HepG2 (cell line): ENCODE results near the gene KCNIP4. TPM values are rescaled to one million over a fixed set of nuclear protein-coding genes. Genes with fewer than 3 reads are reported as not detected.

Source experiments
- ATAC-seq: fragments of 200-7000 bp; cut with Tn5 transposase; 3 replicates; pipeline ENCODE4 v1.9.1; 2020; ENCODE audit warnings: mild to moderate bottlenecking, moderate library complexity
- BruUV-seq: library from RNA; stranded (reverse); fragments of 400-500 nt; replicated peaks from 2 replicates; lab custom pipeline; 2021; lab: Mats Ljungman, UMichigan
- CTCF ChIA-PET: fragments of 300-600 bp; formaldehyde crosslinking; extraction: SDS; loops from one replicate; lab custom pipeline; 2021; ENCODE audit warnings: low total read pairs, inconsistent platforms, low intra/inter-chr PET ratio; lab: Yijun Ruan, JAX
- POLR2A ChIA-PET: fragments of 350-600 bp; sonication (Branson Sonifier 250); formaldehyde crosslinking; loops from one replicate; lab custom pipeline; 2020; ENCODE audit warnings: antibody characterized with exemption, inconsistent platforms; lab: Yijun Ruan, JAX
- DNase-seq: peaks from one replicate; pipeline ENCODE4 v3.0.0-alpha.2; 2015; ENCODE audit warnings: low spot score
- FAIRE-seq: peaks from 3 replicates; lab custom pipeline; 2011; peaks lifted over from hg19 to GRCh38; lab: Jason Lieb, UNC
- H2AFZ ChIP-seq: one replicate; pipeline ENCODE4 v1.6.1; 2011; ENCODE audit warnings: low read length, inconsistent platforms
- H3K27ac ChIP-seq: fragments of 300-600 bp; 3 replicates; pipeline ENCODE4 v1.8.0; 2011; ENCODE audit warnings: mixed run types, mild to moderate bottlenecking, mixed read lengths, low read length, inconsistent platforms; ENCODE audit not compliant: insufficient read depth; ENCODE audit errors: extremely low read length
- H3K27me3 ChIP-seq, 2 experiments: fragments of 200-600 bp in 1 of 2; 2 replicates in 1 of 2; 3 replicates in 1 of 2; pipeline versions ENCODE4 v1.6.0 to v1.8.0; 2011; ENCODE audit warnings: low read length in 2 of 2, mild to moderate bottlenecking in 2 of 2, moderate library complexity in 2 of 2, inconsistent platforms in 1 of 2; ENCODE audit not compliant: insufficient read depth in 2 of 2, control insufficient read depth in 1 of 2
- H3K36me3 ChIP-seq, 2 experiments: fragments of 200-600 bp in 1 of 2; replicated peaks in 1 of 2; 2 replicates in 1 of 2; 3 replicates in 1 of 2; pipeline versions ENCODE4 v1.5.1 to v1.8.0; 2011; ENCODE audit warnings: low read length in 2 of 2, inconsistent platforms in 1 of 2; ENCODE audit not compliant: insufficient read depth in 2 of 2, control insufficient read depth in 1 of 2
- H3K4me1 ChIP-seq: 2 replicates; pipeline ENCODE4 v1.5.1; 2012; ENCODE audit warnings: low read length, inconsistent platforms; ENCODE audit not compliant: insufficient read depth
- H3K4me2 ChIP-seq: 2 replicates; pipeline ENCODE4 v1.6.0; 2011; ENCODE audit warnings: low read depth, low read length, inconsistent platforms
- H3K4me3 ChIP-seq, 3 experiments: fragments of 200-600 bp in 1 of 3; sonication (generic), shearing (Covaris generic) in 1 of 3; replicated peaks in 1 of 3; 2 replicates each; pipeline ENCODE4 v1.5.1; 2011 to 2016; ENCODE audit warnings: low read length in 3 of 3, inconsistent platforms in 2 of 3, low read depth in 2 of 3, mild to moderate bottlenecking in 2 of 3, control low read depth in 1 of 3, mixed read lengths in 1 of 3; ENCODE audit not compliant: insufficient read depth in 1 of 3
- H3K79me2 ChIP-seq: one replicate; pipeline ENCODE4 v1.6.1; 2011; ENCODE audit warnings: low read length, inconsistent platforms; ENCODE audit not compliant: insufficient read depth
- H3K9ac ChIP-seq: 2 replicates; pipeline ENCODE4 v1.6.0; 2011; ENCODE audit warnings: mild to moderate bottlenecking, low read depth, low read length, inconsistent platforms; ENCODE audit not compliant: insufficient read depth
- H3K9me3 ChIP-seq: 2 replicates; pipeline ENCODE4 v1.5.1; 2012; ENCODE audit warnings: mild to moderate bottlenecking, low read length
- H4K20me1 ChIP-seq: 2 replicates; pipeline ENCODE4 v1.6.0; 2011; ENCODE audit warnings: inconsistent platforms, mild to moderate bottlenecking, low read length, moderate library complexity; ENCODE audit not compliant: insufficient read depth
- DMAP1 ChIP-seq: IDR thresholded peaks from 2 replicates; pipeline ENCODE4 v1.6.1; 2016
- KDM5A ChIP-seq: fragments of 200-600 bp; sonication (generic); IDR thresholded peaks from 2 replicates; pipeline ENCODE4 v1.7.0; 2018; ENCODE audit warnings: antibody characterized with exemption, mild to moderate bottlenecking, low read length, borderline replicate concordance
- MED8 ChIP-seq: sonication (generic); formaldehyde crosslinking; IDR thresholded peaks from 2 replicates; pipeline ENCODE4 v1.8.1; 2023; ENCODE audit warnings: mild to moderate bottlenecking, missing genetic modification reagents; ENCODE audit not compliant: insufficient replicate concordance
- MEF2D ChIP-seq: sonication (generic); formaldehyde crosslinking; IDR thresholded peaks from 2 replicates; pipeline ENCODE4 v1.5.1; 2020; ENCODE audit warnings: mild to moderate bottlenecking, missing genetic modification reagents
- MIER3 ChIP-seq: IDR thresholded peaks from 2 replicates; pipeline ENCODE4 v1.6.1; 2016; ENCODE audit warnings: missing compliant biosample characterization, borderline replicate concordance
- MYC ChIP-seq: sonication (generic); formaldehyde crosslinking; IDR thresholded peaks from 2 replicates; pipeline ENCODE4 v1.9.0; 2021; ENCODE audit warnings: missing genetic modification reagents, borderline replicate concordance
- PATZ1 ChIP-seq: sonication (generic); formaldehyde crosslinking; IDR thresholded peaks from 2 replicates; pipeline ENCODE4 v1.4.0; 2020; ENCODE audit warnings: missing genetic modification reagents
- POLR2AphosphoS5 ChIP-seq: IDR thresholded peaks from 2 replicates; pipeline ENCODE4 v1.6.1; 2012; ENCODE audit warnings: low read depth, low read length
- PRDM4 ChIP-seq: sonication (generic); formaldehyde crosslinking; IDR thresholded peaks from 2 replicates; pipeline ENCODE4 v1.9.0; 2021; ENCODE audit warnings: missing genetic modification reagents, borderline replicate concordance
- ZNF713 ChIP-seq: sonication (generic); formaldehyde crosslinking; IDR thresholded peaks from 2 replicates; pipeline ENCODE4 v1.4.0; 2020; ENCODE audit warnings: mild to moderate bottlenecking, missing genetic modification reagents
- WGBS: methylation state at CpG from one replicate; pipeline ENCODE4 v1.1.6; 2017; ENCODE audit warnings: low lambda C conversion rate; 5-methylcytosine and 5-hydroxymethylcytosine counted together
- in situ Hi-C: cut with HindIII; loops from 2 replicates; pipeline ENCODE4 v1.10.0; 2017; ENCODE audit warnings: low pct_unique_long_range_greater_than_20kb; ENCODE audit not compliant: extremely low pct_ligation_motif_present
- intact Hi-C: fragments of 100-400 bp; cut with micrococcal nuclease; formaldehyde crosslinking; loops from one replicate; pipeline ENCODE4 v1.10.0; 2022; ENCODE audit not compliant: unreplicated experiment
- polyA plus RNA-seq, 8 experiments: library from polyadenylated mRNA; depleted of rRNA in 3 of 8; stranded (reverse) in 7 of 8; unstranded in 1 of 8; fragments of >200 nt; fragmentation: Illumina TruSeq in 4 of 8; extraction: Trizol in 4 of 8; gene quantifications; 2 replicates each; pipeline versions ENCODE4 v1.2.1 to v1.2.3, GENCODE V29; 2011 to 2016; ENCODE audit warnings: low read depth in 4 of 8, missing spikeins in 1 of 8, mixed read lengths in 1 of 8; ENCODE audit not compliant: insufficient read depth in 1 of 8
- total RNA-seq, 5 experiments: library from RNA; depleted of rRNA; stranded (reverse); fragments of >200 nt; fragmentation: Illumina TruSeq; extraction: Trizol; gene quantifications; 2 replicates each; pipeline ENCODE4 v1.2.3, GENCODE V29; 2016; ENCODE audit warnings: low read depth in 1 of 5
- TF ChIP-seq, protein P1 (sequence below), 2 experiments: fragments of 450-650 bp in 1 of 2; sonication (generic) in 1 of 2; formaldehyde crosslinking in 1 of 2; IDR thresholded peaks; 2 replicates each; pipeline versions ENCODE4 v1.6.1 to v1.8.0; 2016 to 2022; ENCODE audit warnings: antibody characterized with exemption in 1 of 2, mild to moderate bottlenecking in 1 of 2, missing genetic modification reagents in 1 of 2

The KCNIP4 gene
- total and polyA plus RNA-seq, 2 of the 13 experiments (the other 11 are each of a cell fraction or from before 2014, with no cell fraction given), result 0.09 TPM; not detected in 1

GRCh38 chr4:21695141-21695540 is 253.4 kb downstream of the KCNIP4 start:
- DNase-seq, result no peak
- no peaks in the 10 kb centered on the region for H3K27me3 ChIP-seq
- no peak overlapping the region for H3K27ac ChIP-seq
- H3K79me2 ChIP-seq, result no peaks in the 10 kb centered on the region
- no peak overlapping the region for H3K4me2 ChIP-seq
- TF ChIP-seq MIER3 (CRISPR knock-in tag) (no peak), PRDM4 (CRISPR knock-in tag) (no peak), DMAP1 (no peak), MYC (CRISPR knock-in tag) (no peak), MED8 (CRISPR knock-in tag) (no peak), POLR2AphosphoS5 (no peak), KDM5A (no peak), ZNF713 (no peak), PATZ1 (CRISPR knock-in tag) (no peak), MEF2D (CRISPR knock-in tag) (no peak)
- TF ChIP-seq, protein P1, sequence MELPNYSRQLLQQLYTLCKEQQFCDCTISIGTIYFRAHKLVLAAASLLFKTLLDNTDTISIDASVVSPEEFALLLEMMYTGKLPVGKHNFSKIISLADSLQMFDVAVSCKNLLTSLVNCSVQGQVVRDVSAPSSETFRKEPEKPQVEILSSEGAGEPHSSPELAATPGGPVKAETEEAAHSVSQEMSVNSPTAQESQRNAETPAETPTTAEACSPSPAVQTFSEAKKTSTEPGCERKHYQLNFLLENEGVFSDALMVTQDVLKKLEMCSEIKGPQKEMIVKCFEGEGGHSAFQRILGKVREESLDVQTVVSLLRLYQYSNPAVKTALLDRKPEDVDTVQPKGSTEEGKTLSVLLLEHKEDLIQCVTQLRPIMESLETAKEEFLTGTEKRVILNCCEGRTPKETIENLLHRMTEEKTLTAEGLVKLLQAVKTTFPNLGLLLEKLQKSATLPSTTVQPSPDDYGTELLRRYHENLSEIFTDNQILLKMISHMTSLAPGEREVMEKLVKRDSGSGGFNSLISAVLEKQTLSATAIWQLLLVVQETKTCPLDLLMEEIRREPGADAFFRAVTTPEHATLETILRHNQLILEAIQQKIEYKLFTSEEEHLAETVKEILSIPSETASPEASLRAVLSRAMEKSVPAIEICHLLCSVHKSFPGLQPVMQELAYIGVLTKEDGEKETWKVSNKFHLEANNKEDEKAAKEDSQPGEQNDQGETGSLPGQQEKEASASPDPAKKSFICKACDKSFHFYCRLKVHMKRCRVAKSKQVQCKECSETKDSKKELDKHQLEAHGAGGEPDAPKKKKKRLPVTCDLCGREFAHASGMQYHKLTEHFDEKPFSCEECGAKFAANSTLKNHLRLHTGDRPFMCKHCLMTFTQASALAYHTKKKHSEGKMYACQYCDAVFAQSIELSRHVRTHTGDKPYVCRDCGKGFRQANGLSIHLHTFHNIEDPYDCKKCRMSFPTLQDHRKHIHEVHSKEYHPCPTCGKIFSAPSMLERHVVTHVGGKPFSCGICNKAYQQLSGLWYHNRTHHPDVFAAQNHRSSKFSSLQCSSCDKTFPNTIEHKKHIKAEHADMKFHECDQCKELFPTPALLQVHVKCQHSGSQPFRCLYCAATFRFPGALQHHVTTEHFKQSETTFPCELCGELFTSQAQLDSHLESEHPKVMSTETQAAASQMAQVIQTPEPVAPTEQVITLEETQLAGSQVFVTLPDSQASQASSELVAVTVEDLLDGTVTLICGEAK (IDR thresholded peaks at IDR 0.05), result no peak
- TF ChIP-seq, protein P1 (CRISPR knock-in tag; IDR thresholded peaks at IDR 0.05), result no peak
- TF ChIP-seq, all 625 proteins: peak for 0
- Histone ChIP-seq H3K4me3 (no peak overlapping the region), H3K4me1 (no peaks in the 10 kb centered on the region), H3K9me3 (no peaks in the 10 kb centered on the region), H2AFZ (no peak overlapping the region), H3K36me3 (no peaks in the 10 kb centered on the region), H4K20me1 (no peaks in the 10 kb centered on the region), H3K9ac (no peak overlapping the region)
- ATAC-seq (no peak), FAIRE-seq (no peak)
- intact Hi-C loops (no loop called here), in situ Hi-C loops (no loop called here)
- ChIA-PET CTCF (no interaction called here), POLR2A (no interaction called here)
- WGBS, result 12% methylated on average over 4 of the region's 4 CpGs
- BruUV-seq, result no TSS peak
